Activated naive CD4-positive, alpha-beta T cell treated with anti-CD3 and anti-CD28 coated beads, Interleukin-2, amount 50 U/mL, for 72 hours (primary cell): ENCODE measurements around the gene ZNF521. TPM values are rescaled to one million over a fixed set of nuclear protein-coding genes. Genes with fewer than 3 reads are reported as not detected.
"Not testable (repeated sequence)": the region's sequence is repeated elsewhere in the genome, so short reads cannot be mapped to it uniquely, and the experiment has no call there.

Experiments
- ATAC-seq, 2 donors: fragments of 150-1000 bp; cut with Tn5 transposase; 2 replicates each; pipeline ENCODE4 v1.10.0; 2021; ENCODE audit warnings: mild to moderate bottlenecking in 2 of 2, moderate library complexity in 2 of 2
- DNase-seq, 2 donors: peaks; one replicate each; pipeline ENCODE4 v3.0.0; 2021 to 2022; ENCODE audit warnings: low spot score in 2 of 2
- H3K27ac Mint-ChIP-seq, 2 donors: one replicate each; pipeline ENCODE4 v1.8.0; 2022; ENCODE audit warnings: mild to moderate bottlenecking in 2 of 2, mixed read lengths in 2 of 2
- H3K36me3 Mint-ChIP-seq, 2 donors: one replicate each; pipeline ENCODE4 v1.8.0; 2022; ENCODE audit warnings: mixed read lengths in 2 of 2
- H3K9me3 Mint-ChIP-seq, 2 donors: one replicate each; pipeline ENCODE4 v1.8.0; 2022; ENCODE audit warnings: mixed read lengths in 2 of 2
- total RNA-seq, 2 donors: library from RNA; stranded (reverse); gene quantifications; one replicate each; pipeline ENCODE4 v1.2.3, GENCODE V29; 2022

ZNF521 gene
- total RNA-seq, 2 donors from 2014 or later, result not detected

DNA sequence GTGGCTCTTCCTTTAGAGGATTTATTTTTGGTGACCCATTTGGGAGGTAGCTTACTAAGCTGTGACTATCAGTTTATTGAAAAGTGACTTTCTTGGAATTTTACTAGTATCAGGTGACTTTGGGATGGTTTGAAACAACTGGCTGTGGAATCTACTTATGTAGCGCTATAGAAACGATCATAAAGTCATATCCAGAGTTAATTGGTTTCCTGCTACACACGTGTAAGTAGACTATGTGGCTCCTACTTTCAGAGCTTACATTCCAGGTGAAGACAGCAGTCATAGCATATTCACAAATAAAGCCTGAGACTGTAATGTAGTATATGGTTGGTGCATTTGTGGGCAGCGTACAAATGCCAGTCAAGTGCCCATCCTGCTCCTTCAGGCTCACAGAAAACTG is 308.9 kb downstream of the ZNF521 start:
- Mint-ChIP-seq H3K36me3 (peaks cover 0 to 9% of the 10 kb centered on the region in 2 donors), H3K27ac (no peak overlapping the region), H3K9me3 (peaks cover 0 to 4% of the 10 kb centered on the region in 2 donors)
- ATAC-seq (no peak), DNase-seq (no peak)

DNA sequence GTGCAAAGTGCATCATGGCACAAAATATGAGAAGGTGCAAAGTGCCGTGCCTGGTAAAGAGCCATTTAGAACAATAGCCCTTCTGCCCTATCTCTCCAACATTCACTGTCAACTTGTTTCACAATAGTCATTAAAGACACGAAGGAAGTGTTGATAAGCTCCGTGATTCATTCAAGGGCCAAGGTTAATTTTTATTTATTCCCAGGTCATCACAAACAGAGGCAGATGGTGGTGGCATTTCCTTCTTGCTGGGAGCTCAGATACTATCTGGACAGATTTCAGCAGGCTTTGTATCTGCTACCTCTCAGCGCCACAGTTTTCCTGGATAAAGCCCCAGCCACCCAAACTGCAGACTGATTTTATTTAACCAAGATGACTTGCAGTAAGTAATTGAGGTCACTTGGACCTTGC is 309.3 kb downstream of the ZNF521 start:
- H3K27ac Mint-ChIP-seq, result no peak overlapping the region
- DNase-seq (no peak), ATAC-seq (no peak)
- peaks cover 0 to 4% of the 10 kb centered on the region in 2 donors for H3K9me3 Mint-ChIP-seq
- H3K36me3 Mint-ChIP-seq, result peaks cover 0 to 9% of the 10 kb centered on the region in 2 donors

DNA sequence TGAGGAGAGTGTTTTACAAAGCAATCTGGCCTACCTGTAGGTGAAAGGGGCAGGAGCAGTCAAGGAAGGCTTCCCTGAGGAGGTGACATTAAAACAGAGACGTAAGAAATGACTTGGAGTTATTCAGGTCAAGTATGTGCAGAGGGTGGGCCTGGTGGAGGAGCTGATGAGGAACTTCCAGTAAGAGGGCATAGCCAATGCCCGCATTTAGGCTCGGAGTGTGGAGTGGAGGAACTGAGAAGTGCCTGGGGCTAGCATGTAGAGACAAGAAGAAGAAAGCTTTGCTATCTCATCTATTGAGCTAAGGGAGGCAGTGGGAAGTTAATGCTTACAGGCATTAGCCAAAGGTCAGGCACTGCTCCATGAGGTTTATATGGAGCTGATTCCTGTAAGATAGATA is 312.2 kb downstream of the ZNF521 start:
- DNase-seq (no peak), ATAC-seq (no peak)
- Mint-ChIP-seq H3K9me3 (peaks cover 4 to 5% of the 10 kb centered on the region in 2 donors), H3K36me3 (peaks cover 0 to 9% of the 10 kb centered on the region in 2 donors), H3K27ac (no peak overlapping the region)

DNA sequence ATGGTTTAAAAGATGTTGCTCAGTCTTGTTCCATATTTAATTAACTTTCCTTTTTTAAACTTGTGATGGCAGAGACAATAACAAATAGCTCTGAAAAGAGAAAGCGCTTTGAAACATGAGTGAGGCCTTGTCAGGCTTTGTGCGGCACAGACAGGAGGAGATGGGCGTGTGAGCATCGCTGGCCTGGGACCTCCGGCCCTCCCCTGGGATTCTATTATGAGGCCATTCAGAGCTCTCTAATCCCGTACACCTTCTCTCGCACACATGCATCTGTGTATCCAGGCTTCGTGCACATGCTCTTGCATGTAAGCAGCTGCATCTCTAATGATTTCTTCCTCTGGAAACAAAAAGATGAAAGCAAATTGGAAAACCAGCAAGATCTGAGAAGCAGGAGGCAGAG is 313.7 kb downstream of the ZNF521 start:
- Mint-ChIP-seq H3K27ac (no peak overlapping the region), H3K9me3 (peaks cover 4 to 7% of the 10 kb centered on the region in 2 donors), H3K36me3 (peaks cover 0 to 3% of the 10 kb centered on the region in 2 donors)
- no peak for DNase-seq
- no peak for ATAC-seq

DNA sequence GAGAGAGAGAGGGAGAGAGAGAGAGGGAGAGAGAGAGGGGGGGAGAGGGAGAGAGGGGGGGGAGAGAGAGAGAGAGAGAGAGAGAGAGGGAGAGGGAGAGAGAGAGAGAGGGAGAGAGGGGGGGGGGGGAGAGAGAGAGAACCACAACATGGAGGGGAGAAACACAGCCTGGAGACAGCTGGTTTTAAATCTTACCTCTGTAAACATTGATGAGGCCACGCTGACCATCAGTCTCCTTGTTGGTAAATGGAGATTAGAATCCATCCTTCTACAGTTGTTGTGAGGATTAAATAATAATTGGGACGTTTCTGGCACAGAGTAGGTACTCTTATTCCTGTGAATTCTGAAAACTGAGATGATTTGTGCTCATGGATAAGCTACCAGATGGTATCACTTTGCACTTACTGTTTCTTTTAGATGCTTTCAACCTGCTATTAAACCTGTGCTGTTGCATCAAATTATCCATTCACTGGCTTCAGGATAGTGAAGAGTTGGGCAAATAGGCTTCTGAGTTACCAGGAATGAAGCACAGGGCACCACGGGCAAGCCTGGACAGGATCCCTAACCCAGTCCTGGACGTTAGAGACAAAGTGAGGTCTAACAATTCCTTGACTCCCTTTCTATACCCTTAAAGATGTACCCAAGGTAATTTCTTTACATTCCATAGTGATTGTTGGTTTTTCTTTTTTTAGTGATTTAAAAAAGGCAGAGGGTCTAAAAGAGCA is 318.1 kb downstream of the ZNF521 start:
- H3K9me3 Mint-ChIP-seq, result peaks cover 0 to 20% of the 10 kb centered on the region in 2 donors
- H3K36me3 Mint-ChIP-seq, result no peaks in the 10 kb centered on the region
- no peak for ATAC-seq
- DNase-seq, result no peak
- H3K27ac Mint-ChIP-seq, result no peak overlapping the region

DNA sequence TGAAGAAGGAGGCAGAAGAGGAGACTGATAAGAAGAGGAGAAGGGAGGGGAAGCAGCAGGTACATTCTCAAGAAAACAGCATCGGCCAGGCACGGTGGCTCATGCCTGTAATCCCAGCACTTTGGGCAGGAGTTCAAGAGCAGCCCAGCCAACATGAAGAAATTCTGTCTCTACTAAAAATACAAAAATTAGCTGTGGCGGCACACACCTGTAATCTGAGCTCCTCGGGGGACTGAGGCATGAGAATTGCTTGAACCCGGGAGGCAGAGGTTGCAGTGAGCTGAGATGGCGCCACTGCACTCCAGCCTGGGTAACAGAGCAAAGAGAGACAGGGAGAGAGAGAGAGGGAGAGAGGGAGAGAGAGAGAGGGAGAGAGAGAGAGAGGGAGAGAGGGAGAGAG is 318.8 kb downstream of the ZNF521 start:
- not testable (repeated sequence) for H3K36me3 Mint-ChIP-seq, H3K27ac Mint-ChIP-seq, ATAC-seq, DNase-seq
- H3K9me3 Mint-ChIP-seq, result peaks cover 0 to 20% of the 10 kb centered on the region in 2 donors

DNA sequence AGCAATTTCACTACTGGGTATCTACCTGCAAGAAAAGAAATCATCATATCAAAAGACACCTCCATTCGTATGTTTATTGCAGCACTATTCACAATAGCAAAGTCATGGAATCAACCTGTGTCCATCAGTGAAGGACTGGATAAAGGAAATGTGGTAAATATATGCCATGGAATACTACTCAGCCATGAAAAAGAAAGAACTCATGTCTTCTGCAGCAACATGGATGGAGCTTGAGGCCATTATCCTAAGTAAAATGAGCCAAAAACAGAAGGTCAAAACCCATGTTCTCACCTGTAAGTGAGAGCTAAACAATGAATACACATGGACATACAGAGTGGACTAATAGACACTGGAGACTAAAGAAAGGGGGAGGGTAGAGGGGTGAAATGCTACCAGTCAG is 322.2 kb downstream of the ZNF521 start:
- Mint-ChIP-seq H3K36me3 (no peaks in the 10 kb centered on the region), H3K27ac (no peak overlapping the region)
- ATAC-seq, result no peak

DNA sequence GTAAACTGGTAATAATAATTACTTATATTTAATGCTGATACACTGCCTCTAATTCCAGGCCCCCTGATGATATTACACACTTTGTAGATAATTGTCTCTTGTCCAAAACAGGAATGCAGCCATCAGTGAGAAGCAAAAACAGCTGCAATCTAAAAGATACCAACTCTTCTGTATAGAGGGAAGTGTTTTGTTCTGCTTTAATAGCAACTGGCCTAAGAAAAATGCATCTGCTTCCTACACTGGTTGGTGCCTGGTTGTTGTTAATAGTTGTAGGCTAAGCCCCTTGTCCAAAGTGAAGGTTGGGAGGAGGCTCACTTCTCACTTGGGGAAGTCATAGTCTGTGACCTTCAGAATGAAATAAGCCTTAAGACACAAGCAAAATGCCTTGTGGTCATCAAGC is 332.0 kb downstream of the ZNF521 start:
- Mint-ChIP-seq H3K36me3 (no peaks in the 10 kb centered on the region), H3K9me3 (peaks cover 5 to 8% of the 10 kb centered on the region in 2 donors), H3K27ac (no peak overlapping the region)
- ATAC-seq (no peak), DNase-seq (no peak)

More for the DNA sequence above, 322.2 kb downstream of the ZNF521 start:
- no peak for DNase-seq
- H3K9me3 Mint-ChIP-seq, result peaks cover 0 to 15% of the 10 kb centered on the region in 2 donors

DNA sequence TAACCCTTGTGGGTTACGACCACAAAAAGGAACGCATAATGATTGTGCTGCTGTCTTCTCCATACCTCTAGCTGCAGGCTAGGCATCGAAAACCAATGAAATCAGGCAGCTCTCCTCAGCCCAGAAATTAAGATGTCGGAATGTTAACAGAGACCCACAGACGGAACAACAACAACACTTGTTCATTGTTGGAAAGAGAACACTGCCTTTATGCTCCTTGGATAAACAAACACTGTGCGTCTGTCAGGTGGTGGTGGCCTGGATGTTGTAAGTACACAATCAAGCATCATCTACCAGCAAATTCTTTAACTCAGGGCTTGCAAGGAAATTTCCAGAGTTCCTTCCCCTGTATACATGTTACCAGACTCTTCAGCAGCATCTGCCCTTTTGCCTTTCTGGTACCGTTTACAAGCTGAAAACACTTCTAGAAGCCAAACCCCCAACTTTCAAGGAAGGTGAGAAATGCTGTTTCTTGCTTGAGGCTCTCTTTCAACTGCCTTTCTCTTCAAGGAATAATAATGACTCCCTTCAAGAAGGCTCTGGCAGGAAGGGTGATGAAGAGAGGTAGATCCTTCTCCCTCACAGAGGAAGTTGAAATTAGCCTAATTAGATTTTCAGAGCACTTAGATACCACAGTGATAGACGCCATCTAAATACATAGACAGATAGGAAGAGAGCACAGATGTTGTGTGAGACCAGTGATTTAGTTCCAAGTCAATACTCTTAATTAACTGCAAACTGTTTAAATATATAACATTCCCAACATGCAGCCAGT is 332.7 kb downstream of the ZNF521 start:
- no peak overlapping the region for H3K27ac Mint-ChIP-seq
- no peaks in the 10 kb centered on the region for H3K36me3 Mint-ChIP-seq
- ATAC-seq (no peak), DNase-seq (no peak)
- H3K9me3 Mint-ChIP-seq, result peaks cover 5 to 8% of the 10 kb centered on the region in 2 donors

DNA sequence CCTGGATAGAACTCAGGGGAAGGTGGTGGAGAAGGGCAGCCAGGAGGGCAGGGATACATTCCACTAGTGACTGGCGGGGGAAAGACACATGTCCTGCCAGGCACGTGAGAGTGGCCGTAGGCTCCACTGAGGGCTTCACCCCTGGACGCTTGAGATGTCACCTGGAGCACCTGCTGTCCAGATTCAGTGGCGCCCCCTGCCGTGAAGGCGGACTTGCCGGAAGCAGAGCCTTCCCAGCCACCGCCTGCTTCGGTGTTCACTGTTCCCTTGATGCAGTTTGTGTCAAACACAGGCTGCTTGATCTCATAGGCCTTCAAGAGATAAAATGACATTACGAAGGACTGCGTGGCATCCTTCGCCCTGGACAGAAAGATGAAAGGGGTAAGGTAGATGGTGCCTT is 335.3 kb downstream of the ZNF521 start:
- DNase-seq (no peak), ATAC-seq (no peak)
- Mint-ChIP-seq H3K27ac (no peak overlapping the region), H3K9me3 (peaks cover 5 to 8% of the 10 kb centered on the region in 2 donors), H3K36me3 (no peaks in the 10 kb centered on the region)

DNA sequence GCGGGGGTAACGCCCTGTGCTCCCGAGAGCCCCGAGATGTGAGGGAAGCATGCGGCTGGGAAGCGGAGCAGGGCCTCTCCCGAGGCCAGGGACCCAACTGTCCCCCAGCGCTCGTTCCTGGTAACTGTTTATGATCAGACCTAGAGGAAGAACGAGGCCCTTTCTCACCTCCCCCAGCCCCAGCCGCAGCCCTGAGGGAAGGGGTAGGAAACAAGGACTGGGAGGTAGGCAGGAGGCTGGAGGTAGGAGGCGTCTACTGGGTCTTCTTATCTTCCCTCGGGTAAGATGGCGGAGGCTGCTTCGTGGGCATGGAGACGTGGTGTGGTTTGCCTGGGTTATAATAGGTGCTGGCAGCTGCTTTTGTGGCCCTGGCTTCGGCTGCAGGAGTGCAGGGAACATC is 335.8 kb downstream of the ZNF521 start:
- peaks cover 5 to 6% of the 10 kb centered on the region in 2 donors for H3K9me3 Mint-ChIP-seq

More for the DNA sequence above, 335.8 kb downstream of the ZNF521 start:
- no peak for ATAC-seq
- Mint-ChIP-seq H3K36me3 (no peaks in the 10 kb centered on the region), H3K27ac (no peak overlapping the region)
- DNase-seq, result no peak
